Activated T-helper 1 cell treated with anti-CD3 and anti-CD28 coated beads, Interleukin-12 subunit alpha, Interleukin-12 subunit beta, Interleukin-2, Interleukin-4 antibody, amounts not matched to agents 30 ng/mL and 10 ng/mL and 1 ng/mL, durations not matched to agents 14 hours and 24 hours and 36 hours (primary cell): Measurements from ENCODE around the gene PARM1. TPM values are rescaled to one million over a fixed set of nuclear protein-coding genes. Genes with fewer than 3 reads are reported as not detected.

Source experiments
- DNase-seq: peaks from one replicate; pipeline ENCODE4 v3.0.0; 2021; ENCODE audit warnings: low spot score
- H3K27ac Mint-ChIP-seq: one replicate; pipeline ENCODE4 v1.8.0; 2021; ENCODE audit warnings: mild to moderate bottlenecking, mixed read lengths
- H3K27me3 Mint-ChIP-seq: one replicate; pipeline ENCODE4 v1.8.0; 2022; ENCODE audit warnings: mild to moderate bottlenecking, moderate library complexity, mixed read lengths; ENCODE audit not compliant: insufficient read depth
- H3K36me3 Mint-ChIP-seq: one replicate; pipeline ENCODE4 v1.8.0; 2021; ENCODE audit warnings: low read depth, mixed read lengths
- H3K4me1 Mint-ChIP-seq: one replicate; pipeline ENCODE4 v1.8.0; 2021; ENCODE audit warnings: low read depth, mixed read lengths
- H3K4me3 Mint-ChIP-seq: one replicate; pipeline ENCODE4 v1.8.0; 2021; ENCODE audit warnings: mild to moderate bottlenecking, moderate library complexity, mixed read lengths
- H3K9me3 Mint-ChIP-seq: one replicate; pipeline ENCODE4 v1.8.0; 2021; ENCODE audit warnings: mixed read lengths
- intact Hi-C: fragments of 100-400 bp; cut with micrococcal nuclease; formaldehyde crosslinking; loops from one replicate; pipeline ENCODE4 v1.15.1; 2024
- total RNA-seq: library from RNA; stranded (reverse); gene quantifications from 2 replicates; pipeline ENCODE4 v1.2.3, GENCODE V29; 2022

Gene PARM1
- total RNA-seq, 1 donor from 2014 or later: not detected

DNA sequence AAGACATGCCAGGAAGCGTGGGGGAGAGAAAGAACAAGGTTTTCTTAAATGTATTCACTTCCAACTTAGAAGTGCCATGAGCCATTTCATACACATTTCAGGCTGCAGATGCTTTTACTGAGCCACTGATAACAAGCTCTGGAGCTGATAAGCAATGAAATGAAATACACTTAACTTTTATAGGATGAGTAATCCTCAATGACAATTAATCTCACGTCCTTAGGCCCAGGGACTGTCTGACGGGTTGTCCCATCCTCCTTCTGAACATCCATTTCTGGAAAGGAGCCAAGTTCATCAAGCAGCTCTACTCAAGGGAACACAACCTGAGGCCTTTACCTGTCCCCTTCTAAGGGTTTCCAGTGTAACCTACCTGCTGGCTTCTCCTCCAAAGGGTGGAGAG, 121.2 kb downstream of the PARM1 start:
- Mint-ChIP-seq H3K4me3 (no peak overlapping the region), H3K36me3 (no peaks in the 10 kb centered on the region), H3K4me1 (no peaks in the 10 kb centered on the region), H3K9me3 (no peaks in the 10 kb centered on the region), H3K27me3 (no peaks in the 10 kb centered on the region), H3K27ac (no peak overlapping the region)
- intact Hi-C loops: no loop called here
- no peak for DNase-seq

DNA sequence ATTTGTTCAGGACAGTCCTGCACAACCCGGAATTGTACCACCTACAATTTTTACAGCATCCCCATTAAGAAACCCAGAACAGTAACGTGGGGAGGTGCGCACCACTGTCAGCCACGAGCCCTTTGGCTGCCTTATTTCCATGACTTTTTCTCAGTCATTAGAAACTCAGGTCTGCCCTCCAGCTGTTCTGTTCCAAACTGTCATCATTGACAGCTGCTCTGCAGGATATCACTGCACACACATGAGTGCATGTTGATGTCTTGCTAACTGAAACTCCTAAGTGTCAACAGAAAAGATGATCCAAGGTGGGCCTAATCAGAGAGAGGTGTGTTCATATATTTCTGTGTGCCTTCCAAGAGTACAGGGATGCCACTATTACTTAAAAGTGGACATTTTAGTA, 123.4 kb downstream of the PARM1 start:
- H3K4me1 Mint-ChIP-seq: no peaks in the 10 kb centered on the region

GRCh38 chr4:75057369-75057768, 124.5 kb downstream of the PARM1 start:
- intact Hi-C loops: no loop called here
- Mint-ChIP-seq H3K4me1 (no peaks in the 10 kb centered on the region), H3K4me3 (no peak overlapping the region), H3K27ac (no peak overlapping the region), H3K36me3 (no peaks in the 10 kb centered on the region), H3K27me3 (no peaks in the 10 kb centered on the region), H3K9me3 (no peaks in the 10 kb centered on the region)
- no peak for DNase-seq

More for the DNA sequence above, 123.4 kb downstream of the PARM1 start:
- Mint-ChIP-seq H3K36me3 (no peaks in the 10 kb centered on the region), H3K9me3 (no peaks in the 10 kb centered on the region), H3K27ac (no peak overlapping the region), H3K4me3 (no peak overlapping the region), H3K27me3 (no peaks in the 10 kb centered on the region)
- intact Hi-C loops: no loop called here
- no peak for DNase-seq

DNA sequence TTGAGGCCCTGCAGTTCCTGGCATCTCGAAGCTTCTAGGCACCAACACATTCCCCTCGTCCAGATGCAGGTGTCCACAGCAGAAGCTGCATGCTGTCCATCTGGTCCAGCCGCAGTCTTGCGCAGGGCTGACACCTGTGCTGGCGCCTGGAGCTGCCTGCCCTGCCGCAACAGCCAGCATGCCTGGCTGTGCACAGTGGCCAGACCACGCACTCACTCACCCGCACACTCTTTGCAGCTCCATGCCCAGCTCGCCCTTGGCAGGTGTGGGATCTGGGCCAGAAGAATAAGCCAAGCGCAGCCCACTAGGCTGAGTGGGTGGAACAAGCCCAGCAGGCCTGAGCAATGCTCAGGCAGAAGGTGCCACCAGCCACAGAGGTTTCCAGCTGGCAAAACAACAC, 125.6 kb downstream of the PARM1 start:
- no peak for DNase-seq
- Mint-ChIP-seq H3K9me3 (no peaks in the 10 kb centered on the region), H3K27ac (no peak overlapping the region), H3K36me3 (no peaks in the 10 kb centered on the region), H3K27me3 (no peaks in the 10 kb centered on the region), H3K4me1 (no peaks in the 10 kb centered on the region), H3K4me3 (no peak overlapping the region)
- intact Hi-C loops: no loop called here

DNA sequence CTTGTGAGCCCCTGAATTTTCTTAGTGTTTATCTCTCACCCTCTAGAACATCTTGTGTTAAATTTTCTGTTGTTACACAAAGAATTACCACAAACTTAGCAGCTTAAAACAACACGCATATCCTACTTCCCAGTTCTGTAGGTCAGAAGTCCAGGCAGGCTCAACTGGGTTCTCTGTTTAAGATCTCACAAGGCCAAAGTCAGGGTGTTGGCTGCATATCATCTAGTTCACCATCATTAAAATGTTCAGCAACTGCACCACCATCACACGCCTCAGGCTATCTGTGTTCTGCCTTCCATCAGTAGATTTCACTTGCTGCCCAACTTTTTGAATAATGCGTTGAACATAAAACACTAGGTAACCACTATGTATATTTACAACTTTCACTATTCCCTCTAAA, 130.5 kb downstream of the PARM1 start:
- H3K27me3 Mint-ChIP-seq: no peaks in the 10 kb centered on the region
- H3K27ac Mint-ChIP-seq: no peak overlapping the region
- no peak overlapping the region for H3K4me3 Mint-ChIP-seq
- no peaks in the 10 kb centered on the region for H3K9me3 Mint-ChIP-seq
- H3K36me3 Mint-ChIP-seq: no peaks in the 10 kb centered on the region
- intact Hi-C loops: no loop called here
- H3K4me1 Mint-ChIP-seq: no peaks in the 10 kb centered on the region
- DNase-seq: no peak

GRCh38 chr4:75065909-75066308, 133.0 kb downstream of the PARM1 start:
- H3K27me3 Mint-ChIP-seq: no peaks in the 10 kb centered on the region
- intact Hi-C loops: no loop called here
- no peaks in the 10 kb centered on the region for H3K9me3 Mint-ChIP-seq
- H3K27ac Mint-ChIP-seq: no peak overlapping the region
- no peak overlapping the region for H3K4me3 Mint-ChIP-seq
- no peaks in the 10 kb centered on the region for H3K36me3 Mint-ChIP-seq
- DNase-seq: no peak
- H3K4me1 Mint-ChIP-seq: no peaks in the 10 kb centered on the region

GRCh38 chr4:75069493-75070074, 136.7 kb downstream of the PARM1 start:
- no peaks in the 10 kb centered on the region for H3K36me3 Mint-ChIP-seq
- H3K27ac Mint-ChIP-seq: no peak overlapping the region
- H3K4me3 Mint-ChIP-seq: no peak overlapping the region
- DNase-seq: no peak
- intact Hi-C loops: no loop called here
- no peaks in the 10 kb centered on the region for H3K9me3 Mint-ChIP-seq
- no peaks in the 10 kb centered on the region for H3K27me3 Mint-ChIP-seq
- no peaks in the 10 kb centered on the region for H3K4me1 Mint-ChIP-seq

- H3K36me3 Mint-ChIP-seq: no peaks in the 10 kb centered on the region
- intact Hi-C loops: no loop called here
- H3K4me3 Mint-ChIP-seq: no peak overlapping the region
- no peak overlapping the region for H3K27ac Mint-ChIP-seq
- no peak for DNase-seq
- no peaks in the 10 kb centered on the region for H3K4me1 Mint-ChIP-seq
- H3K9me3 Mint-ChIP-seq: no peaks in the 10 kb centered on the region
- no peaks in the 10 kb centered on the region for H3K27me3 Mint-ChIP-seq
Measured at GRCh38 chr4:75071317-75071716, 138.4 kb downstream of the PARM1 start.

DNA sequence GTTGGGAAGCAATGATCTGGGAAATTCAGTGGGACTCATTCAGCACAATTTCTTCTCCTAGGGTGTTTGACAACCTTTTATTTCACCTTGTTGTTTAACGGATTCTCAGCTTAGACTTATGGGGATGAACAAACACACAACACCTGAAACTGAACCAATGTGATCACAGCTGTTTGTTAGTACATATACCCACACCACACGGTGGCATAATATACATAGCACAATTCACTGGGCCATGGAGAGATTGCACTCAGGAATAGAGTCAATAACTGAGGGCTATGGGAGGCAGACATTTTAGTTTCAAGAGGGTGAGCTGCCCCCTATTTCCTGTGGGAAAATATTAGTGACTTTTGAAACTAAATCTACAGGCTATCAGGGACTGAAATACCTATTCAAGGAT, 148.0 kb downstream of the PARM1 start:
- no peaks in the 10 kb centered on the region for H3K36me3 Mint-ChIP-seq
- no peak overlapping the region for H3K4me3 Mint-ChIP-seq
- H3K27me3 Mint-ChIP-seq: no peaks in the 10 kb centered on the region
- H3K27ac Mint-ChIP-seq: no peak overlapping the region
- no peaks in the 10 kb centered on the region for H3K4me1 Mint-ChIP-seq
- H3K9me3 Mint-ChIP-seq: peaks cover 4% of the 10 kb centered on the region
- no peak for DNase-seq
- intact Hi-C loops: no loop called here

GRCh38 chr4:75081561-75081960, 148.6 kb downstream of the PARM1 start:
- Mint-ChIP-seq H3K27ac (no peak overlapping the region), H3K36me3 (no peaks in the 10 kb centered on the region), H3K9me3 (peaks cover 4% of the 10 kb centered on the region), H3K27me3 (no peaks in the 10 kb centered on the region), H3K4me1 (no peaks in the 10 kb centered on the region), H3K4me3 (no peak overlapping the region)
- DNase-seq: no peak
- intact Hi-C loops: no loop called here

DNA sequence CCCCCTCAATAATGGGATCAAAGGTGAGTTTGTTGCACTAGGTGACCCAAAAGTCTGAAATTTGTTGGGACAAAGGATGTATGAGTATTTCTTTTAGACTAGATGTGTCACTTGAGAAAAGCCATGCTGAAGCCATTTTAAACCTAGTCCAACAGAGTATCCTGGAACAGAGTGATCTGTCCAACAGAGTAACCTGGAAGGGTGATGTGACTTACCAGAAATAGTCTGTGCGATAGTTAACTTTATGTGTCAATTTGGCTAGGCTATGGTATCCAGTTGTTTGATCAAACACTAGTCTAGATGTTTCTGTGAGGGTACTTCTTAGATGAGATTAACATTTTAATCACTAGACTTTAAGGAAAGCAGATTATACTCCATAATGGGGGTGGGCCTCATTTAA, 154.5 kb downstream of the PARM1 start:
- intact Hi-C loops: no loop called here
- H3K9me3 Mint-ChIP-seq: peaks cover 3% of the 10 kb centered on the region

GRCh38 chr4:75087865-75088264, 154.9 kb downstream of the PARM1 start:
- intact Hi-C loops: no loop called here
- Mint-ChIP-seq H3K4me3 (no peak overlapping the region), H3K9me3 (peaks cover 3% of the 10 kb centered on the region), H3K4me1 (no peaks in the 10 kb centered on the region), H3K36me3 (no peaks in the 10 kb centered on the region), H3K27me3 (no peaks in the 10 kb centered on the region), H3K27ac (no peak overlapping the region)
- no peak for DNase-seq

More for the DNA sequence above, 154.5 kb downstream of the PARM1 start:
- Mint-ChIP-seq H3K4me1 (no peaks in the 10 kb centered on the region), H3K36me3 (no peaks in the 10 kb centered on the region), H3K4me3 (no peak overlapping the region), H3K27ac (no peak overlapping the region), H3K27me3 (no peaks in the 10 kb centered on the region)
- no peak for DNase-seq

GRCh38 chr4:75089206-75089605, 156.3 kb downstream of the PARM1 start:
- H3K9me3 Mint-ChIP-seq: peaks cover 3% of the 10 kb centered on the region
- no peaks in the 10 kb centered on the region for H3K27me3 Mint-ChIP-seq
- no peak overlapping the region for H3K27ac Mint-ChIP-seq
- no peaks in the 10 kb centered on the region for H3K4me1 Mint-ChIP-seq
- DNase-seq: no peak
- H3K36me3 Mint-ChIP-seq: no peaks in the 10 kb centered on the region
- intact Hi-C loops: no loop called here
- H3K4me3 Mint-ChIP-seq: no peak overlapping the region

DNA sequence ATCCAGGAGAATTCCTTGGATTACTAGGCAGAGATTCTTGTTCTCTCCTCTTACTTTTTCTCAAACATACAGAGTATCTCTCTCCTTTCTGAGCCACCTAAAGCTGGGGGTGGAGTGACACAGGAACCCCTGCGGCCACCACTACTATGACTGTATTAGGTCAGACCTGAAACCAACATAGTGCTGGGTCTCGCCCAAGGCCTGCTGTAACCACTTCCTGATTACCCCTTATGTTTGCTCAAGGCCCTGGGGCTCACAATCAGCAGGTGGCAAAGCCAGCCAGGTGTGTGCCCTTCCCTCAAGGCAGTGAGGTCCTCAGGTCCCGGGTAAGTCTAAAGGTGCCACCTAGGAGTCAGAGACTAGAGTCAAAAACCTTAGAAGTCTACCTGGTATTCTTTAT, 166.4 kb downstream of the PARM1 start:
- Mint-ChIP-seq H3K36me3 (no peaks in the 10 kb centered on the region), H3K9me3 (peaks cover 14% of the 10 kb centered on the region), H3K4me1 (no peaks in the 10 kb centered on the region), H3K27ac (no peak overlapping the region), H3K4me3 (no peak overlapping the region), H3K27me3 (no peaks in the 10 kb centered on the region)
- intact Hi-C loops: no loop called here
- DNase-seq: no peak
